B cell (primary cell): ENCODE results near the gene PODNL1. TPM values are rescaled to one million over a fixed set of nuclear protein-coding genes. Genes with fewer than 3 reads are reported as not detected.

Experiments used
- ATAC-seq: fragments of 200-7000 bp; cut with Tn5 transposase; one replicate; pipeline ENCODE4 v1.10.0; 2021; ENCODE audit warnings: low read depth, mild to moderate bottlenecking, moderate number of reproducible peaks, moderate library complexity
- CTCF ChIA-PET: fragments of 350-600 bp; sonication (Branson Sonifier 250); formaldehyde crosslinking; loops from one replicate; lab custom pipeline; 2021; ENCODE audit warnings: antibody characterized with exemption, inconsistent platforms; lab: Charles Lee
- POLR2A ChIA-PET: fragments of 350-600 bp; sonication (Branson Sonifier 250); formaldehyde crosslinking; loops from one replicate; lab custom pipeline; 2021; ENCODE audit warnings: antibody characterized with exemption; lab: Charles Lee
- DNase-seq: peaks from one replicate; pipeline ENCODE4 v3.0.0; 2013
- H2AFZ ChIP-seq: 2 replicates; pipeline ENCODE4 v1.6.1; 2012; ENCODE audit warnings: mild to moderate bottlenecking, low read depth, low read length; ENCODE audit not compliant: insufficient read depth, poor library complexity, severe bottlenecking
- H3K27ac ChIP-seq, 2 donors: 1 replicate in 1 of 2; 2 replicates in 1 of 2; pipeline ENCODE4 v1.5.1; 2012 to 2013; ENCODE audit warnings: low read length in 2 of 2, mild to moderate bottlenecking in 2 of 2, moderate library complexity in 1 of 2
- H3K27me3 ChIP-seq, 4 experiments: fragments of 200-600 bp in 1 of 4; sonication (generic) in 1 of 4; replicated peaks in 1 of 4; 1 replicate in 2 of 4; 2 replicates in 2 of 4; pipeline versions ENCODE4 v1.6.1 to v1.7.0; 2013 to 2016; ENCODE audit warnings: low read length in 3 of 4, mild to moderate bottlenecking in 2 of 4, mixed read lengths in 1 of 4, moderate library complexity in 1 of 4; ENCODE audit not compliant: insufficient read depth in 4 of 4, control insufficient read depth in 3 of 4; ENCODE audit errors: control extremely low read depth in 1 of 4
- H3K36me3 ChIP-seq, 2 experiments: replicated peaks in 1 of 2; 1 replicate in 1 of 2; 2 replicates in 1 of 2; pipeline versions ENCODE4 v1.6.1 to v1.7.1; 2013; ENCODE audit warnings: low read length in 1 of 2; ENCODE audit not compliant: insufficient read depth in 2 of 2, control insufficient read depth in 1 of 2; ENCODE audit errors: control extremely low read depth in 1 of 2, extremely low read depth in 1 of 2
- H3K4me1 ChIP-seq, 2 donors: fragments of 200-600 bp in 1 of 2; sonication (generic) in 1 of 2; 1 replicate in 1 of 2; 2 replicates in 1 of 2; pipeline versions ENCODE4 v1.5.1 to v1.6.1; 2013 to 2017; ENCODE audit warnings: low read length in 2 of 2; ENCODE audit not compliant: control insufficient read depth in 2 of 2, insufficient read depth in 2 of 2
- H3K4me2 ChIP-seq: replicated peaks from 2 replicates; pipeline ENCODE3; 2012; ENCODE audit warnings: mild to moderate bottlenecking, low read depth, low read length; ENCODE audit not compliant: poor library complexity, severe bottlenecking
- H3K4me3 ChIP-seq, 5 experiments: fragments of 200-600 bp in 1 of 5; sonication (generic) in 1 of 5; 1 replicate in 3 of 5; 2 replicates in 2 of 5; pipeline versions ENCODE4 v1.5.1 to v1.7.0; 2011 to 2016; ENCODE audit warnings: low read length in 4 of 5, mild to moderate bottlenecking in 4 of 5, low read depth in 2 of 5, control low read depth in 1 of 5, moderate library complexity in 1 of 5; ENCODE audit not compliant: insufficient read depth in 1 of 5; ENCODE audit errors: control extremely low read depth in 1 of 5, extremely low read depth in 1 of 5
- H3K79me2 ChIP-seq: fragments of 200-600 bp; sonication (generic); one replicate; pipeline ENCODE4 v1.6.0; 2016; ENCODE audit warnings: low read length; ENCODE audit not compliant: control insufficient read depth, insufficient read depth
- H3K9ac ChIP-seq: fragments of 200-600 bp; sonication (generic); 2 replicates; pipeline ENCODE4 v1.6.1; 2017; ENCODE audit warnings: mild to moderate bottlenecking, low read length, moderate library complexity
- H3K9me3 ChIP-seq, 3 donors: one replicate each; pipeline versions ENCODE4 v1.6.1 to v1.7.1; 2013; ENCODE audit warnings: low read length in 2 of 3; ENCODE audit not compliant: control insufficient read depth in 2 of 3, insufficient read depth in 1 of 3; ENCODE audit errors: control extremely low read depth in 1 of 3
- H4K20me1 ChIP-seq: 2 replicates; pipeline ENCODE4 v1.6.0; 2012; ENCODE audit warnings: mild to moderate bottlenecking, low read length; ENCODE audit not compliant: insufficient read depth, control insufficient read depth, poor library complexity, severe bottlenecking
- H3K27ac Mint-ChIP-seq: one replicate; pipeline ENCODE4 v1.8.0; 2021; ENCODE audit warnings: mixed read lengths
- H3K27me3 Mint-ChIP-seq: one replicate; pipeline ENCODE4 v1.8.0; 2021; ENCODE audit warnings: mixed read lengths
- H3K4me1 Mint-ChIP-seq: one replicate; pipeline ENCODE4 v1.8.0; 2021; ENCODE audit warnings: mixed read lengths
- H3K4me3 Mint-ChIP-seq: one replicate; pipeline ENCODE4 v1.8.0; 2021; ENCODE audit warnings: mixed read lengths
- H3K9me3 Mint-ChIP-seq: one replicate; pipeline ENCODE4 v1.8.0; 2022; ENCODE audit warnings: mixed read lengths; ENCODE audit not compliant: insufficient read depth
- CTCF ChIP-seq: fragments of 200-600 bp; IDR thresholded peaks from one replicate; pipeline ENCODE4 v1.8.0; 2022; ENCODE audit warnings: antibody characterized with exemption, mild to moderate bottlenecking
- EZH2 ChIP-seq: IDR thresholded peaks from 2 replicates; pipeline ENCODE4 v1.6.1; 2012; ENCODE audit warnings: borderline replicate concordance, low read depth, mild to moderate bottlenecking, moderate library complexity, low read length; ENCODE audit not compliant: insufficient read depth, poor library complexity, severe bottlenecking
- WGBS: methylation state at CpG from one replicate; pipeline ENCODE4 v1.1.5; 2013; ENCODE audit warnings: missing lambda C conversion rate; ENCODE audit not compliant: insufficient coverage; 5-methylcytosine and 5-hydroxymethylcytosine counted together
- intact Hi-C: fragments of 100-400 bp; cut with micrococcal nuclease; formaldehyde crosslinking; loops from one replicate; pipeline ENCODE4 v1.10.0; 2022
- polyA plus RNA-seq: library from polyadenylated mRNA; depleted of rRNA; stranded (reverse); fragments of >200 nt; gene quantifications from 2 replicates; pipeline ENCODE4 v1.2.3, GENCODE V29; 2012
- total RNA-seq, 2 donors: library from RNA; stranded (reverse); fragments of 120-200 nt in 1 of 2; gene quantifications; 1 replicate in 1 of 2; 2 replicates in 1 of 2; pipeline versions ENCODE4 v1.2.3 to v1.2.4, GENCODE V29; 2013 to 2022

The PODNL1 gene
- total and polyA plus RNA-seq, 2 donors (not counting 1 experiment from before 2014, with no cell fraction given) = not detected

- Histone ChIP-seq H3K27me3 (peaks cover 0 to 7% (median 0%) of the 10 kb centered on the region in 4 experiments), H3K4me1 (peaks cover 71 to 90% of the 10 kb centered on the region in 2 donors), H3K9me3 (no peaks in the 10 kb centered on the region), H3K36me3 (peaks cover 0 to 3% of the 10 kb centered on the region in 2 experiments), H4K20me1 (no peaks in the 10 kb centered on the region), H3K4me3 (no peak overlapping the region), H3K27ac (peak overlapping the region in 1 of 2 donors; percentile 99), H3K9ac (no peak overlapping the region), H3K79me2 (peaks cover 20% of the 10 kb centered on the region), H3K4me2 (peak overlapping the region; percentile 12), H2AFZ (no peak overlapping the region)
- intact Hi-C loops = no loop called here
- no peak for ATAC-seq
- H3K4me1 Mint-ChIP-seq = peaks cover 76% of the 10 kb centered on the region
- POLR2A ChIA-PET = interaction anchor here (0.6 to 2.8 kb wide), 3 partner anchors 12 to 1312 kb away, joined by 4 to 12 read pairs (median 5); partner anchors contain the start of gene IL27RA
- no peaks in the 10 kb centered on the region for H3K9me3 Mint-ChIP-seq
- DNase-seq = peak; percentile 37
- H3K27ac Mint-ChIP-seq = peak overlapping the region; percentile 61
- WGBS = no CpG with 5 or more reads among the region's 15 CpGs
- no peak overlapping the region for H3K4me3 Mint-ChIP-seq
- TF ChIP-seq EZH2 = no peak
- TF ChIP-seq CTCF = no peak
- CTCF ChIA-PET = interaction anchor here (1.1 to 5.4 kb wide), 3 partner anchors 47 to 90 kb away, joined by 4 to 29 read pairs (median 8); partner anchors contain the start of gene IL27RA
- H3K27me3 Mint-ChIP-seq = no peaks in the 10 kb centered on the region
Observed at GRCh38 chr19:13984186-13984585, 46.0 kb upstream of the PODNL1 start.

- intact Hi-C loops = no loop called here
- Histone ChIP-seq H3K4me2 (peak overlapping the region; percentile 46), H3K4me3 (no peak overlapping the region), H3K9ac (no peak overlapping the region), H3K27ac (peak overlapping the region in 1 of 2 donors; percentile 51), H3K9me3 (no peaks in the 10 kb centered on the region), H3K36me3 (peaks cover 0 to 3% of the 10 kb centered on the region in 2 experiments), H3K27me3 (peaks cover 0 to 7% (median 0%) of the 10 kb centered on the region in 4 experiments), H3K4me1 (peaks cover 71 to 95% of the 10 kb centered on the region in 2 donors), H2AFZ (no peak overlapping the region), H3K79me2 (peaks cover 12% of the 10 kb centered on the region), H4K20me1 (no peaks in the 10 kb centered on the region)
- Mint-ChIP-seq H3K27me3 (no peaks in the 10 kb centered on the region), H3K4me1 (peaks cover 73% of the 10 kb centered on the region), H3K9me3 (no peaks in the 10 kb centered on the region), H3K4me3 (no peak overlapping the region), H3K27ac (peak overlapping the region; percentile 84)
- DNase-seq = peak; percentile 56
- TF ChIP-seq EZH2 (no peak), CTCF (no peak)
- CTCF ChIA-PET = interaction anchor here (2.6 kb wide), 1 partner anchor 76 kb away, joined by 8 read pairs; no protein-coding TSS in a partner anchor
- POLR2A ChIA-PET = interaction anchor here (0.6 to 1.0 kb wide), 3 partner anchors 43 to 1311 kb away, joined by 3 to 5 read pairs (median 4); partner anchors contain the start of gene IL27RA
- ATAC-seq = no peak
- 48% methylated on average over 17 of the region's 21 CpGs for WGBS
Observed at GRCh38 chr19:13983213-13983889, 45.1 kb upstream of the PODNL1 start.
